ENCODE measurements around the gene ZNF554. TPM values are rescaled to one million over a fixed set of nuclear protein-coding genes. Genes with fewer than 3 reads are reported as not detected.

ZNF554 gene
- total and polyA plus RNA-seq, 4 experiments from 2014 or later, result 0.72 to 10.5 (median 7.1) TPM

GRCh38 chr19:2808129-2808941 lies 11.3 kb upstream of the ZNF554 start:
- intact Hi-C loops (cut with micrococcal nuclease), result no loop called here
- H3K4me1 ChIP-seq (ENCODE audit: insufficient read depth, low read length), result no peaks in the 10 kb centered on the region
- Mint-ChIP-seq H3K36me3 (peaks cover 16 to 17% of the 10 kb centered on the region in 2 donors), H3K27me3 (no peaks in the 10 kb centered on the region), H3K27ac (no peak overlapping the region), H3K9me3 (no peaks in the 10 kb centered on the region), H3K4me3 (no peak overlapping the region), H3K4me1 (no peaks in the 10 kb centered on the region)
- H3K36me3 ChIP-seq (ENCODE audit: insufficient read depth, low read length), result peaks cover 8% of the 10 kb centered on the region
- no peak overlapping the region for H3K4me3 ChIP-seq (ENCODE audit: low read length in 2 of 2)
- ChIA-PET POLR2A (ENCODE audit: partially characterized antibody) (no interaction called here), CTCF (ENCODE audit: partially characterized antibody) (no interaction called here)
- no peak overlapping the region for H3K27ac ChIP-seq (ENCODE audit: low read depth, low read length)
- H3K27me3 ChIP-seq (ENCODE audit: insufficient read depth, low read length), result no peaks in the 10 kb centered on the region
- no peak for DNase-seq
- no peaks in the 10 kb centered on the region for H3K9me3 ChIP-seq (ENCODE audit: control insufficient read depth in 1 of 2, low read length in 2 of 2)

GRCh38 chr19:2809387-2810140 lies 10.1 kb upstream of the ZNF554 start:
- Histone ChIP-seq H3K9me3 (ENCODE audit: control insufficient read depth in 1 of 2, low read length in 2 of 2) (no peaks in the 10 kb centered on the region), H3K4me1 (ENCODE audit: insufficient read depth, low read length) (no peaks in the 10 kb centered on the region), H3K27me3 (ENCODE audit: insufficient read depth, low read length) (no peaks in the 10 kb centered on the region), H3K4me3 (ENCODE audit: low read length in 2 of 2) (no peak overlapping the region), H3K27ac (ENCODE audit: low read depth, low read length) (no peak overlapping the region), H3K36me3 (ENCODE audit: insufficient read depth, low read length) (peaks cover 8% of the 10 kb centered on the region)
- intact Hi-C loops (cut with micrococcal nuclease), result loop anchor here (10.0 kb wide), 1 partner anchor 225 kb away; no protein-coding TSS in a partner anchor
- ChIA-PET CTCF (ENCODE audit: partially characterized antibody) (no interaction called here), POLR2A (ENCODE audit: partially characterized antibody) (no interaction called here)
- no peaks in the 10 kb centered on the region for H3K27me3 Mint-ChIP-seq
- no peaks in the 10 kb centered on the region for H3K4me1 Mint-ChIP-seq
- H3K27ac Mint-ChIP-seq, result no peak overlapping the region
- H3K36me3 Mint-ChIP-seq, result peaks cover 10 to 16% of the 10 kb centered on the region in 2 donors
- H3K9me3 Mint-ChIP-seq, result no peaks in the 10 kb centered on the region
- DNase-seq, result no peak
- H3K4me3 Mint-ChIP-seq, result no peak overlapping the region

- H3K27me3 ChIP-seq (ENCODE audit: insufficient read depth, low read length), result no peaks in the 10 kb centered on the region
- Mint-ChIP-seq H3K27me3 (no peaks in the 10 kb centered on the region), H3K9me3 (no peaks in the 10 kb centered on the region), H3K4me3 (no peak overlapping the region), H3K4me1 (no peaks in the 10 kb centered on the region), H3K27ac (no peak overlapping the region), H3K36me3 (peaks cover 10 to 15% of the 10 kb centered on the region in 2 donors)
- intact Hi-C loops (cut with micrococcal nuclease), result loop anchor here (10.0 kb wide), 1 partner anchor 224 kb away; no protein-coding TSS in a partner anchor
- H3K9me3 ChIP-seq (ENCODE audit: control insufficient read depth in 1 of 2, low read length in 2 of 2), result no peaks in the 10 kb centered on the region
- CTCF ChIA-PET (ENCODE audit: partially characterized antibody), result no interaction called here
- H3K4me3 ChIP-seq (ENCODE audit: low read length in 2 of 2), result no peak overlapping the region
- no peak overlapping the region for H3K27ac ChIP-seq (ENCODE audit: low read depth, low read length)
- no peak for DNase-seq
- no peaks in the 10 kb centered on the region for H3K4me1 ChIP-seq (ENCODE audit: insufficient read depth, low read length)
- peaks cover 8% of the 10 kb centered on the region for H3K36me3 ChIP-seq (ENCODE audit: insufficient read depth, low read length)
- POLR2A ChIA-PET (ENCODE audit: partially characterized antibody), result no interaction called here
Observed at GRCh38 chr19:2810141-2811091, 9.3 kb upstream of the ZNF554 start.

GRCh38 chr19:2811221-2811722 lies 8.4 kb upstream of the ZNF554 start:
- Histone ChIP-seq H3K27me3 (ENCODE audit: insufficient read depth, low read length) (no peaks in the 10 kb centered on the region), H3K36me3 (ENCODE audit: insufficient read depth, low read length) (peaks cover 8% of the 10 kb centered on the region), H3K4me3 (ENCODE audit: low read length in 2 of 2) (no peak overlapping the region), H3K27ac (ENCODE audit: low read depth, low read length) (no peak overlapping the region), H3K4me1 (ENCODE audit: insufficient read depth, low read length) (no peaks in the 10 kb centered on the region), H3K9me3 (ENCODE audit: control insufficient read depth in 1 of 2, low read length in 2 of 2) (no peaks in the 10 kb centered on the region)
- DNase-seq, result no peak
- H3K27ac Mint-ChIP-seq, result no peak overlapping the region
- no peak overlapping the region for H3K4me3 Mint-ChIP-seq
- POLR2A ChIA-PET (ENCODE audit: partially characterized antibody), result no interaction called here
- no peaks in the 10 kb centered on the region for H3K9me3 Mint-ChIP-seq
- intact Hi-C loops (cut with micrococcal nuclease), result loop anchor here (10.0 kb wide), 1 partner anchor 224 kb away; no protein-coding TSS in a partner anchor
- H3K4me1 Mint-ChIP-seq, result no peaks in the 10 kb centered on the region
- peaks cover 10 to 13% of the 10 kb centered on the region in 2 donors for H3K36me3 Mint-ChIP-seq
- CTCF ChIA-PET (ENCODE audit: partially characterized antibody), result no interaction called here
- H3K27me3 Mint-ChIP-seq, result no peaks in the 10 kb centered on the region

- Histone ChIP-seq H3K36me3 (ENCODE audit: insufficient read depth, low read length) (peaks cover 8% of the 10 kb centered on the region), H3K27me3 (ENCODE audit: insufficient read depth, low read length) (no peaks in the 10 kb centered on the region), H3K4me1 (ENCODE audit: insufficient read depth, low read length) (no peaks in the 10 kb centered on the region), H3K4me3 (ENCODE audit: low read length in 2 of 2) (no peak overlapping the region), H3K27ac (ENCODE audit: low read depth, low read length) (no peak overlapping the region), H3K9me3 (ENCODE audit: control insufficient read depth in 1 of 2, low read length in 2 of 2) (no peaks in the 10 kb centered on the region)
- H3K36me3 Mint-ChIP-seq, result peaks cover 10 to 13% of the 10 kb centered on the region in 2 donors
- intact Hi-C loops (cut with micrococcal nuclease), result loop anchor here (10.0 kb wide), 1 partner anchor 223 kb away; no protein-coding TSS in a partner anchor
- H3K4me1 Mint-ChIP-seq, result no peaks in the 10 kb centered on the region
- H3K27ac Mint-ChIP-seq, result no peak overlapping the region
- no peaks in the 10 kb centered on the region for H3K27me3 Mint-ChIP-seq
- H3K4me3 Mint-ChIP-seq, result no peak overlapping the region
- H3K9me3 Mint-ChIP-seq, result no peaks in the 10 kb centered on the region
- CTCF ChIA-PET (ENCODE audit: partially characterized antibody), result no interaction called here
- POLR2A ChIA-PET (ENCODE audit: partially characterized antibody), result no interaction called here
- no peak for DNase-seq
Observed at GRCh38 chr19:2811735-2812413, 7.8 kb upstream of the ZNF554 start.

DNA sequence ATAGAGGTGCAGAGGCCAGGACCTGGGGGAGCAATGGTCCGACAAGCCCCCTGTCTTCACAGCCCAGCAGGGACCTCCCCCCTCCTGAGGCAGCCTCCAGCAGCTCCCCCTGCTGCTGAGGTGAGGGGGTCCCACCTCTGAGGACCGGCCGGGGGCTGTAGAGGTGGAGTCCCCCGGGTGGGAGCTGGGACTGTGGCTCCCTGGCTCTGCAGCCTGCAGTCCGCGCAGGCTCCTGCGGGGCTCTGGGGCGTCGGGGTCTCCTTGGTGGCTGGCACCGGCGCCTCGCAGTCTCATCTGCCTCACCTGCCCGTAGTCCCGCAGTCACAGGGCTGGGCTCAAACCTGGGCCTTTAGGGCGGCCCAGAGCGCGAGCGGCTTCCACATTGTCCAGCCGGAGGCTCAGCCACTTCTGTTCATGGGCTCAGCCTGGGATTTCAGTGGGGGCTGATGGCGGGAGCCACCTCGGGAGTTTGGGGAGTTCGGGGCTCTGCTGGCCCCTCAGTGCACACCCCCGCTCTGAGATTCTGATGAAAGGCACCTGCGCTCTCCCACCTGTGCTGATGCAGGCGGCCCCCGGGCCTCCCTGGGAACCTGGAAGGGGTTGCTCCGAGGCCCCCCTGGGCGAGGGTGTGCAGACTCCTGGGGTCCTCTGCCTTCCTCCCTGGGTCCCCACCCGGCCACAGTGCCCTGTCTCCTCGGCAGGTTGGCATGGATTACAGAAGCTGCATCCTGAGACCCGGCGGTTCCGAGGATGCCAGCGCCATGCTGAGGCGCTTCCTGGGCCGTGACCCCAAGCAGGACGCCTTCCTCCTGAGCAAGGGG lies 7.0 kb upstream of the ZNF554 start:
- Mint-ChIP-seq H3K9me3 (no peaks in the 10 kb centered on the region), H3K27me3 (no peaks in the 10 kb centered on the region)
- intact Hi-C loops (cut with micrococcal nuclease), result loop anchor here (10.0 kb wide), 1 partner anchor 222 kb away; no protein-coding TSS in a partner anchor

More for the DNA sequence above, 7.0 kb upstream of the ZNF554 start:
- Histone ChIP-seq H3K4me3 (ENCODE audit: low read length in 2 of 2) (no peak overlapping the region), H3K27me3 (ENCODE audit: insufficient read depth, low read length) (no peaks in the 10 kb centered on the region), H3K27ac (ENCODE audit: low read depth, low read length) (no peak overlapping the region), H3K9me3 (ENCODE audit: control insufficient read depth in 1 of 2, low read length in 2 of 2) (no peaks in the 10 kb centered on the region), H3K4me1 (ENCODE audit: insufficient read depth, low read length) (no peaks in the 10 kb centered on the region), H3K36me3 (ENCODE audit: insufficient read depth, low read length) (peaks cover 8% of the 10 kb centered on the region)
- Mint-ChIP-seq H3K27ac (no peak overlapping the region), H3K4me3 (no peak overlapping the region), H3K4me1 (no peaks in the 10 kb centered on the region), H3K36me3 (peaks cover 10 to 13% of the 10 kb centered on the region in 2 donors)
- POLR2A ChIA-PET (ENCODE audit: partially characterized antibody), result no interaction called here
- CTCF ChIA-PET (ENCODE audit: partially characterized antibody), result no interaction called here
- no peak for DNase-seq

Data from CD4-positive, alpha-beta memory T cell (primary cell).